ENCODE data around the gene NFATC2.

The NFATC2 gene

GRCh38 chr20:51450221-51450712 is 92.3 kb downstream of the NFATC2 start:
- TF ChIP-seq CTCF (conservative IDR thresholded peaks at IDR 0.05): no peak
- H3K27ac ChIP-seq: no peak overlapping the region

DNA sequence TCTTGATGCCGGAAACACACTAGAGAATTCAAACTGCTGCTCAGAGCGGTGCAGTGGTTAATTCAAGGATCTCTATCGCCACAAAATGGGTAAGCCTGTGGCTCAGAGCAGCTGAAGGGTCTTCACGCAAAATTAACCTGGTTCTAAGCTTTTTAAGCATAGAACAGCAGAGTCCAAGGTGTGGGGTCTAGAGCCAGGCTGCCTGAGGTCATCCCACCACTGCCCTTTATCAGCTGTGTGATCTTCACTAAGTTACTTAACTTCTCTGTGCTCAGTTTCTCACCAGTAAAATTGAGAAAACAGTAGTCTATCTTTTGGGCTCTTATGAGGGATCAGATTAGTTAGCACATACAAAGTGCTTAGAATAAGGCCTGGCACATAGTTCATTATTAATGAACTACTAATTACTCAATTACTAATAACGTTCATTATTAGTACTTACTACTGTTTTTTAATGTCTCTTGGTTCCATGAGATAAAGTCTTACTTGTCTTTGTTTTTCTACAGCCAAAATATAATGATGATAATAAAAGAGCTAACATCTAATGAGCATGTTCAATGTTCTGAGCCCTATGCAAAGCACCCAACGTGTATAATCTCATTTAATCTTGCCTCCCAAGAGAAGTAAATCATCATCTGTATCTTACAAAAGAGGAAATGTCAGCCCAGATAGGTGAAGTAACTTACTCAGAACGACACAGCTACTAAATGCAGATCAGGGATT is 92.9 kb downstream of the NFATC2 start:
- no peak overlapping the region for H3K27ac ChIP-seq

DNA sequence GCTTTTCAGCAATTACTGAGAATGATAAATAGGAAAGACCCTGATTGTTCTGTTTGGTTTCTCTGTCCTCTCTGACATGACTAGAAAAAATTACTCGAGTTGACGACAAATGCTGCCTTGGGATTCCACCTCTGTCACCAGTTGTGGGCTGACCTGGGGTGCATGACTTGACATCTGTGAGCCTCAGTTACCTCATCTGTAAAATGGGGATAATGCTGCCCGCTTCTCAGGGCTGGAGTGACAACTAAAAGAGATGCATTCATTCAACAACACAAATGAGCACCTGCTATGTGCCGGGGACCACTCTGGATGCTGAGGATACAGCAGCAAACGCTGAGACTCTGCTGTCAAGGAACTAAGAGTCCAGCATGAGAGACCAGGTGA is 94.8 kb downstream of the NFATC2 start:
- no peak overlapping the region for H3K27ac ChIP-seq
- no peak for TF ChIP-seq CTCF (conservative IDR thresholded peaks at IDR 0.05)

More for the DNA sequence above, 92.9 kb downstream of the NFATC2 start:
- TF ChIP-seq CTCF (conservative IDR thresholded peaks at IDR 0.05): no peak

- H3K27ac ChIP-seq: no peak overlapping the region
Observed at GRCh38 chr20:51447097-51447764, 95.3 kb downstream of the NFATC2 start.

DNA sequence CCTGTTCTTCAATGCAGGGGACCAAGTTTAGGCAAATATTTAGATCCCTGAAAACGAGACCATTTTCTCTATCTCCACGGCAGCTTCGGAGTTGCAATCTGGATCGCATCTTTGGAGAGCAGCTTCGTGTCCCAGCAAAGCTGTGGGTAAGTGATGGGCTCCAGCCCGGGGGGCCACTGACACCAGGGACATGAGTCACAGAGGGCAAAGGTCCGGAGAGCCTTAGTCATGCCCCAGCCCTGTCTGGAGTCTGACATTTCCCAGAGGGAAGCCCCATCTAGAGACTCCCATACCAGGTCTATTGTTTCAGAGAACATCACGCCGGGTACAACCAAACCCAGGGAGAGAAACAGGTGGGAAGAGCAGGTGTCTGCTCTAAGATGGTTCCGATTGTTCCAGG is 95.9 kb downstream of the NFATC2 start:
- no peak overlapping the region for H3K27ac ChIP-seq
- no peak for TF ChIP-seq CTCF (conservative IDR thresholded peaks at IDR 0.05)

More at GRCh38 chr20:51447097-51447764, 95.3 kb downstream of the NFATC2 start:
- no peak for TF ChIP-seq CTCF (conservative IDR thresholded peaks at IDR 0.05)

DNA sequence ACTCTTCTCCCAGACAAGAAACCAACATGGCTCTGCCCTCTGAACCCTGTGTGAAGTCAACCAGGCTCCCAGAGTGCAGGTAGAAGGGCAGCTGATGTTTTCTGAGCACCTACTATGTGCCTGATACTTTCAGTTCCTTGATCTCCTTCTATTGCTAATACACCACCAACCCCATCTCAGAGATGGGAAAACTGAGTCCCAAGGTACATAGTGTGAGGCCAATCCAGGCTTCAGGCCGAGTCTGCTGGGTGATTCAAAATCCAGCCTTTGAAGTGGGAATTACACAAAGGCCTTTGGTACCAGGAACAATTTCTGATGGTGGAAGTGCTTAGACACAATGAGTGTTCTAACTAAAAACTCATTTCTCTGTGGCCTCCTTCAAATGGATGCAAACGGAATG is 96.3 kb downstream of the NFATC2 start:
- H3K27ac ChIP-seq: no peak overlapping the region
- TF ChIP-seq CTCF (conservative IDR thresholded peaks at IDR 0.05): no peak

- no peak for TF ChIP-seq CTCF (conservative IDR thresholded peaks at IDR 0.05)
- H3K27ac ChIP-seq: no peak overlapping the region
Observed at GRCh38 chr20:51445591-51445990, 96.9 kb downstream of the NFATC2 start.

Data from VCaP (cell line).